ENCODE measurements around the gene SEMA5B.

SEMA5B gene

GRCh38 chr3:122936986-122937385, 90.6 kb downstream of the SEMA5B start:
- TF ChIP-seq CTCF (conservative IDR thresholded peaks at IDR 0.05; ENCODE audit: low read depth, low read length) = no peak
- H4K20me1 ChIP-seq (ENCODE audit: insufficient read depth) = no peaks in the 10 kb centered on the region
- H3K27ac ChIP-seq = no peak overlapping the region
- no peak overlapping the region for H3K4me3 ChIP-seq (IDR thresholded peaks at IDR 0.05; ENCODE audit: insufficient read depth, low read depth, low read length)
- no peak overlapping the region for H2AFZ ChIP-seq (ENCODE audit: low read depth)
- no peaks in the 10 kb centered on the region for H3K36me3 ChIP-seq (ENCODE audit: insufficient read depth)
- H3K27me3 ChIP-seq (ENCODE audit: insufficient read depth, low read depth) = no peaks in the 10 kb centered on the region
- no peaks in the 10 kb centered on the region for H3K79me2 ChIP-seq (ENCODE audit: insufficient read depth, low read depth)
- H3K9ac ChIP-seq = no peak overlapping the region
- H3K4me2 ChIP-seq = no peak overlapping the region
- H3K4me1 ChIP-seq (ENCODE audit: low read depth, poor library complexity, severe bottlenecking) = no peaks in the 10 kb centered on the region

- no peak overlapping the region for H3K4me3 ChIP-seq (IDR thresholded peaks at IDR 0.05; ENCODE audit: insufficient read depth, low read depth, low read length)
- H2AFZ ChIP-seq (ENCODE audit: low read depth) = no peak overlapping the region
- no peaks in the 10 kb centered on the region for H3K27me3 ChIP-seq (ENCODE audit: insufficient read depth, low read depth)
- TF ChIP-seq CTCF (conservative IDR thresholded peaks at IDR 0.05; ENCODE audit: low read depth, low read length) = no peak
- H3K9ac ChIP-seq = no peak overlapping the region
- H3K4me2 ChIP-seq = no peak overlapping the region
- H3K36me3 ChIP-seq (ENCODE audit: insufficient read depth) = no peaks in the 10 kb centered on the region
- no peak overlapping the region for H3K27ac ChIP-seq
- no peaks in the 10 kb centered on the region for H3K4me1 ChIP-seq (ENCODE audit: low read depth, poor library complexity, severe bottlenecking)
- H3K79me2 ChIP-seq (ENCODE audit: insufficient read depth, low read depth) = no peaks in the 10 kb centered on the region
- no peaks in the 10 kb centered on the region for H4K20me1 ChIP-seq (ENCODE audit: insufficient read depth)
Measured at GRCh38 chr3:122936335-122936734, 91.2 kb downstream of the SEMA5B start.

- H4K20me1 ChIP-seq (ENCODE audit: insufficient read depth) = no peaks in the 10 kb centered on the region
- H3K79me2 ChIP-seq (ENCODE audit: insufficient read depth, low read depth) = no peaks in the 10 kb centered on the region
- no peak overlapping the region for H3K9ac ChIP-seq
- H3K4me3 ChIP-seq (IDR thresholded peaks at IDR 0.05; ENCODE audit: insufficient read depth, low read depth, low read length) = no peak overlapping the region
- H3K4me2 ChIP-seq = no peak overlapping the region
- H3K4me1 ChIP-seq (ENCODE audit: low read depth, poor library complexity, severe bottlenecking) = no peaks in the 10 kb centered on the region
- no peak overlapping the region for H3K27ac ChIP-seq
- no peaks in the 10 kb centered on the region for H3K27me3 ChIP-seq (ENCODE audit: insufficient read depth, low read depth)
- H2AFZ ChIP-seq (ENCODE audit: low read depth) = no peak overlapping the region
- no peaks in the 10 kb centered on the region for H3K36me3 ChIP-seq (ENCODE audit: insufficient read depth)
- TF ChIP-seq CTCF (conservative IDR thresholded peaks at IDR 0.05; ENCODE audit: low read depth, low read length) = no peak
Measured at GRCh38 chr3:122934251-122934650, 93.3 kb downstream of the SEMA5B start.

- no peak overlapping the region for H3K4me2 ChIP-seq
- H3K27me3 ChIP-seq (ENCODE audit: insufficient read depth, low read depth) = no peaks in the 10 kb centered on the region
- TF ChIP-seq CTCF (conservative IDR thresholded peaks at IDR 0.05; ENCODE audit: low read depth, low read length) = no peak
- no peaks in the 10 kb centered on the region for H3K36me3 ChIP-seq (ENCODE audit: insufficient read depth)
- no peak overlapping the region for H3K27ac ChIP-seq
- H4K20me1 ChIP-seq (ENCODE audit: insufficient read depth) = no peaks in the 10 kb centered on the region
- no peak overlapping the region for H3K9ac ChIP-seq
- H2AFZ ChIP-seq (ENCODE audit: low read depth) = no peak overlapping the region
- H3K4me3 ChIP-seq (IDR thresholded peaks at IDR 0.05; ENCODE audit: insufficient read depth, low read depth, low read length) = no peak overlapping the region
- H3K4me1 ChIP-seq (ENCODE audit: low read depth, poor library complexity, severe bottlenecking) = no peaks in the 10 kb centered on the region
- no peaks in the 10 kb centered on the region for H3K79me2 ChIP-seq (ENCODE audit: insufficient read depth, low read depth)
Measured at GRCh38 chr3:122932251-122932967, 95.2 kb downstream of the SEMA5B start.

Data from KMS-11 (cell line).